ENCODE measurements around the gene SVIL. TPM values are rescaled to one million over a fixed set of nuclear protein-coding genes. Genes with fewer than 3 reads are reported as not detected.

SVIL gene
- total RNA-seq, 1 experiment from 2014 or later: 166 TPM

DNA sequence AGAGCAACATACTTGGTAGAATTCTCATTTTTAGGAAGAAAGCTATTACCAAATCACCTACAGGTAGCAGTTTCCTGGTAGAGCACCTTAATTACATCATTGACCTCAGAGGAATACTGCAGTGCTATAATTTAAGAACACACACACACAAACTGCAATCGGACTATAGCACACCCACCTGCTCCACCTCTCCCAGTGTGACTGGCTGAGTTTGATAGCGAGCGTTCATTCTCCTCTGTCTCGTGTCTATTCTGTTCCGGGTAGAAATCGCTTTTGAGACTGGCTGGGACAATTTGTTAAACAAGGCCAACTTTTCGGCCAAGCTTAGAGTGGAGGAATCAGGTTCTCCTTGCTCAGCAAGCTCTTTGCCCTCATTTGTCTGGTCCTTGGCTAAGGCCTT lies 110.5 kb downstream of the SVIL start:
- Histone ChIP-seq H3K27ac (no peak overlapping the region), H3K9me2 (ENCODE audit: insufficient read depth) (no peaks in the 10 kb centered on the region), H3K27me3 (ENCODE audit: insufficient read depth, low read depth) (no peaks in the 10 kb centered on the region), H4K20me1 (ENCODE audit: insufficient read depth) (no peaks in the 10 kb centered on the region), H3K4me1 (replicated peaks; ENCODE audit: insufficient read depth) (no peaks in the 10 kb centered on the region), H3F3A (ENCODE audit: insufficient read depth, low read depth) (no peaks in the 10 kb centered on the region), H3K9me3 (ENCODE audit: insufficient read depth, low read depth) (no peaks in the 10 kb centered on the region), H3K79me2 (ENCODE audit: low read depth) (no peaks in the 10 kb centered on the region), H2AFZ (no peak overlapping the region), H3K4me3 (no peak overlapping the region), H3K36me3 (ENCODE audit: low read depth) (0 out of 2 replicates have a peak, but pooled peaks cover 6% of the 10 kb centered on the region), H3K4me2 (no peak overlapping the region)
- DNase-seq: no peak
- CTCF ChIA-PET: no interaction called here
- BruUV-seq (replicated peaks): no TSS peak
- intact Hi-C loops (cut with micrococcal nuclease; ENCODE audit: unreplicated experiment): no loop called here
- no peak for TF ChIP-seq EZH2 (IDR thresholded peaks at IDR 0.05; ENCODE audit: low read depth)
- TF ChIP-seq, protein P1, sequence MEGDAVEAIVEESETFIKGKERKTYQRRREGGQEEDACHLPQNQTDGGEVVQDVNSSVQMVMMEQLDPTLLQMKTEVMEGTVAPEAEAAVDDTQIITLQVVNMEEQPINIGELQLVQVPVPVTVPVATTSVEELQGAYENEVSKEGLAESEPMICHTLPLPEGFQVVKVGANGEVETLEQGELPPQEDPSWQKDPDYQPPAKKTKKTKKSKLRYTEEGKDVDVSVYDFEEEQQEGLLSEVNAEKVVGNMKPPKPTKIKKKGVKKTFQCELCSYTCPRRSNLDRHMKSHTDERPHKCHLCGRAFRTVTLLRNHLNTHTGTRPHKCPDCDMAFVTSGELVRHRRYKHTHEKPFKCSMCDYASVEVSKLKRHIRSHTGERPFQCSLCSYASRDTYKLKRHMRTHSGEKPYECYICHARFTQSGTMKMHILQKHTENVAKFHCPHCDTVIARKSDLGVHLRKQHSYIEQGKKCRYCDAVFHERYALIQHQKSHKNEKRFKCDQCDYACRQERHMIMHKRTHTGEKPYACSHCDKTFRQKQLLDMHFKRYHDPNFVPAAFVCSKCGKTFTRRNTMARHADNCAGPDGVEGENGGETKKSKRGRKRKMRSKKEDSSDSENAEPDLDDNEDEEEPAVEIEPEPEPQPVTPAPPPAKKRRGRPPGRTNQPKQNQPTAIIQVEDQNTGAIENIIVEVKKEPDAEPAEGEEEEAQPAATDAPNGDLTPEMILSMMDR (conservative IDR thresholded peaks at IDR 0.05): no peak
- POLR2A ChIA-PET (ENCODE audit: unreplicated experiment): interaction anchor here (0.6 kb wide), 1 partner anchor 66 kb away, joined by 7 read pairs; no protein-coding TSS in a partner anchor

GRCh38 chr10:29522918-29523317 lies 111.9 kb downstream of the SVIL start:
- H3K9me3 ChIP-seq (ENCODE audit: insufficient read depth, low read depth): no peaks in the 10 kb centered on the region
- no peak for TF ChIP-seq EZH2 (IDR thresholded peaks at IDR 0.05; ENCODE audit: low read depth)
- TF ChIP-seq, protein P1 (conservative IDR thresholded peaks at IDR 0.05): no peak
- H3K9me2 ChIP-seq (ENCODE audit: insufficient read depth): no peaks in the 10 kb centered on the region
- H3K4me1 ChIP-seq (replicated peaks; ENCODE audit: insufficient read depth): no peaks in the 10 kb centered on the region
- H3K27me3 ChIP-seq (ENCODE audit: insufficient read depth, low read depth): no peaks in the 10 kb centered on the region
- no TSS peak for BruUV-seq (replicated peaks)
- H3F3A ChIP-seq (ENCODE audit: insufficient read depth, low read depth): no peaks in the 10 kb centered on the region
- DNase-seq: no peak
- no peak overlapping the region for H3K27ac ChIP-seq
- intact Hi-C loops (cut with micrococcal nuclease; ENCODE audit: unreplicated experiment): no loop called here
- no peak overlapping the region for H3K4me2 ChIP-seq
- ChIA-PET POLR2A (ENCODE audit: unreplicated experiment) (no interaction called here), CTCF (interaction anchor here (0.7 kb wide), 1 partner anchor 984 kb away, joined by 5 read pairs; no protein-coding TSS in a partner anchor)
- no peaks in the 10 kb centered on the region for H3K79me2 ChIP-seq (ENCODE audit: low read depth)
- H3K4me3 ChIP-seq: no peak overlapping the region
- no peaks in the 10 kb centered on the region for H4K20me1 ChIP-seq (ENCODE audit: insufficient read depth)
- H3K36me3 ChIP-seq (ENCODE audit: low read depth): 0 out of 2 replicates have a peak, but pooled peaks cover 6% of the 10 kb centered on the region
- no peak overlapping the region for H2AFZ ChIP-seq

DNA sequence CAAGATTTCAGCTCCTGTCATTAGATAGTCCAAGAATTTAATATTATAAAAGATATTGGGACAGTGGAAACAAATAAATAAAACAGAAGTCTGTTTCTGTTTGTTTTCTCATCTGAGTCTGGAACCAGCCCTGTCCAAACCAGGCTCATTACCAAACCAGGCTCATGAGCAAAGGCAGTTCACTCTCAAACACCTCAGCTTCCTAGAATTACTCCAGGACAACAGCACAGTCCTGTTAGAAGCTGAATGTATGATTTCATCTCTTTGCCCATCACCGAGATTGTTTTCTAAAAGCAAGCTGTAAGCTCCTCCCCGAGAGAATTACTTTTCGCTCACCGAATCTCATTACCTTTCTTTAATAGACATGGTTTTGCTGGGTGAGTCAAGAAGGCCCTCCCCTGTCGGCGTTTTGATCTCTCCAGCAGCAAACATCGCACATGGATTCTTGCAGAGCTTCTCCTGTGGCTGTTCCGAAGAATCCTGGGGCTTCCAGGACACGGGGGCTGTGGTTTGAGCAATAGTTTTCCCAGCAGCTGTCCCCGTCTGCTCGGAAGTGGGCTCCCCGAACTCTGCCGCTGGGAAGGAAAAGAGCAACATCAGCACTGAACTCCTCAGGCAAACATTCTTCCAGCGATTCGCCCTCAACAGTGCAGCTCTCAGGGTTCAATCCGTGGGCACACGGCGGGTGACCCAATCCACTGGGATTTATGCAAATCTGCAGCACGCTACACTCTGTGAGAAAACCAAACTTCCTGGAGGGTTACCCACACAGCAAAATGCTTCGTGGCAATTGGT lies 112.5 kb downstream of the SVIL start:
- no peak overlapping the region for H3K27ac ChIP-seq
- ChIA-PET POLR2A (ENCODE audit: unreplicated experiment) (no interaction called here), CTCF (interaction anchor here (0.7 kb wide), 1 partner anchor 983 kb away, joined by 5 read pairs; no protein-coding TSS in a partner anchor)
- H4K20me1 ChIP-seq (ENCODE audit: insufficient read depth): no peaks in the 10 kb centered on the region
- no peak overlapping the region for H3K4me3 ChIP-seq
- no peaks in the 10 kb centered on the region for H3K4me1 ChIP-seq (replicated peaks; ENCODE audit: insufficient read depth)
- H3K9me2 ChIP-seq (ENCODE audit: insufficient read depth): no peaks in the 10 kb centered on the region
- DNase-seq: no peak
- H3F3A ChIP-seq (ENCODE audit: insufficient read depth, low read depth): no peaks in the 10 kb centered on the region
- BruUV-seq (replicated peaks): no TSS peak
- H3K79me2 ChIP-seq (ENCODE audit: low read depth): no peaks in the 10 kb centered on the region
- no peaks in the 10 kb centered on the region for H3K9me3 ChIP-seq (ENCODE audit: insufficient read depth, low read depth)
- H2AFZ ChIP-seq: no peak overlapping the region
- H3K27me3 ChIP-seq (ENCODE audit: insufficient read depth, low read depth): no peaks in the 10 kb centered on the region
- H3K4me2 ChIP-seq: no peak overlapping the region
- intact Hi-C loops (cut with micrococcal nuclease; ENCODE audit: unreplicated experiment): no loop called here
- TF ChIP-seq, protein P1 (conservative IDR thresholded peaks at IDR 0.05): no peak
- TF ChIP-seq EZH2 (IDR thresholded peaks at IDR 0.05; ENCODE audit: low read depth): no peak
- 0 out of 2 replicates have a peak, but pooled peaks cover 6% of the 10 kb centered on the region for H3K36me3 ChIP-seq (ENCODE audit: low read depth)
